Posterior vena cava (tissue), 2 donors: ENCODE data around the gene RGSL1. TPM values are rescaled to one million over a fixed set of nuclear protein-coding genes. Genes with fewer than 3 reads are reported as not detected.

Source experiments
- DNase-seq: peaks from one replicate; pipeline ENCODE4 v3.0.0-alpha.2; 2020; ENCODE audit warnings: low spot score
- intact Hi-C, 2 donors: fragments of 100-400 bp; cut with DNase I; formaldehyde crosslinking; loops; one replicate each; pipeline versions ENCODE4 v1.14.1 to v1.14.2; 2022 to 2023
- long read RNA-seq, 2 donors: library from polyadenylated mRNA; unstranded; transcript quantifications; one replicate each; pipeline ENCODE4 v2.0.0, GENCODE V29; 2020 to 2021
- total RNA-seq, 2 donors: library from RNA; stranded (reverse); fragmentation: NEBNext Ultra II Directional; extraction: Animal tissue kit (Norgen Biotek cat#: 25700); gene quantifications; one replicate each; pipeline ENCODE4 v1.2.1, GENCODE V29; 2021
- donor health status: DM: yes; HTN: yes; CAD: no.
- donor health status: DM: yes; HTN: yes; CAD: no.

RGSL1 gene
- total RNA-seq, result not detected
- long read RNA-seq, donor 1, result 0 reads
- long read RNA-seq, donor 2, result 0 reads

DNA sequence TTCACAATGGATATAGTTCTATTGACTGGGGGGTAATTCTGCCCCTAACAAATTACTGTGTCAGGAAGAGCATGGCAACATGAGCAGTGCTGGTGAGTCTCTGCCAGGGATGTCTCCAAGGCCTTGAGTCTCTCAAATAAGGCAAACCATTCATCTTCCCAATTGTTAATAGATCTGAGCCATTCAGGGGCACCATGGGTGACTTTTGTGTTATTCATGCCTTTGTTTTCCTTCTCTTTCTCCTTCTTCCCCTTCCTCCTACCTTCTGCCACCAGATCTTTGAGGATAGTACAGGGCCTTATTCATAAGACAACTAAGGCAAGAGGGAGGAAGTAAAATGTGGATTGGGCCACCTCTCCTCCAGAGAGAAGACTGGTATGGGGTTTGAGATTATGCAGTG, at the start of gene RGSL1:
Gene RGSL1, plus strand, starts transcription at position 60 of the 400 bp plus-strand sequence. Its CDS starts 20 bp downstream, at position 80.
- DNase-seq, result no peak

GRCh38 chr1:182400567-182400966, 49.4 kb upstream of the RGSL1 start, which contains the start of gene TEDDM1:
TEDDM1 (minus strand) TSS chr1:182400667; CDS start chr1:182400485, 182 bp downstream.
- intact Hi-C loops, result no loop called here

More for the DNA sequence above, at the start of gene RGSL1:
- intact Hi-C loops, result no loop called here

DNA sequence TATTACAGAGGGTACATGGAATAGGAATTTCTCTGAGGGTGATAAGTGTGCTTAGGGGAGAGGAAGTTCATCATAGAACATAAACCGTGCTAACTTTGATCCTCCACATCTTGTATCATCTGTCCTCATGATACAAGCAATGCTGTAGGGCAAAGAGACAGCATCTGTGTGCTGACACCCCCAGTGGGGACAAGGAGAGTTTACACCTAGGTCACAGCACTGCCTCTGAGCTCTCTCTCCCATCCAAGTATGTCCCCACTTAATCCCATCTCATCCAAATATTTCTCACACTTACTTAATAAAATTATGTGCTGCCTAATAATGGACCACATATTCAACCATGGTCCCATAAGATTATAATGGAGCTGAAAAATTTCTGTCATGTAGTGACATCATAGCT, 45.2 kb upstream of the RGSL1 start:
- no peak for DNase-seq
- intact Hi-C loops, result no loop called here

More at GRCh38 chr1:182400567-182400966, 49.4 kb upstream of the RGSL1 start, which contains the start of gene TEDDM1:
- DNase-seq, result no peak

- no peak for DNase-seq
- intact Hi-C loops, result no loop called here
Observed at GRCh38 chr1:182405578-182405977, 44.4 kb upstream of the RGSL1 start.

DNA sequence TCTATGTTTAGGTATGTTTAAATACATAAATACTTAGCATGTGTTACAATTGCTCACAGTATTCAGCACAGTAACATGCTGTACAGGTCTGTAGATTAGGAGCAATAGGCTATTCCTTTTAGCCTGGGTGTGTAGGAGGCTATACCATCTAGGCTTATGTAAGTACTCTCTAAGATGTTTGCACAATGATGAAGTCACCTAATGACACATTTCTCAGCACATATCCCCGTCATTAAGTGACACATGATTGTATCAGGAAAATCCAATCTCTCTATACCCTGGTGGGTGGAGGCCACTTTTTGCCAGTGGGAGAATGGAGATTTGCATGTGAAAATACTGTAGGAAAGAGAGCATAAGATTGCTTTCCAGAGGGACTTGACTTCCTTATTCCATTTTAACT, 43.9 kb upstream of the RGSL1 start:
- DNase-seq, result no peak
- intact Hi-C loops, result no loop called here

DNA sequence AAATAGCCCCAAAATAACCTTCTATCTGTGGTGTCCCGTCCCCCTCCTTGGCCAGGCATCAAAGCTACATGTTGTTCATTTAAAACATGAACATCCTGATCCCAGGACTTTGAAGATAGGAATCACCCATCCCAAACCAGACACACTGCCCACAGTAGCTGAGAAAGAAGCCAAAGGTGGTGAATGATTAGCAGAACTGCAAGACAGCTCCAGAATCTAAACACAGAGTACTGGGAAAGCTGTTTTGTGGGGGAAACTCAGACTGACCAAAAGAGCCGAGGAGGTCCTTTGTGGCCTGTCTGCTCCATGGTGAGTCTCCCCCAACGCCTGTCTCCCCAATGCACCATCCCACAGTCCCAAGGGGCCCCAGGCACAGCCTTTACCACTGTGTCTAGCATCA, 42.2 kb upstream of the RGSL1 start:
- no peak for DNase-seq
- intact Hi-C loops, result no loop called here

DNA sequence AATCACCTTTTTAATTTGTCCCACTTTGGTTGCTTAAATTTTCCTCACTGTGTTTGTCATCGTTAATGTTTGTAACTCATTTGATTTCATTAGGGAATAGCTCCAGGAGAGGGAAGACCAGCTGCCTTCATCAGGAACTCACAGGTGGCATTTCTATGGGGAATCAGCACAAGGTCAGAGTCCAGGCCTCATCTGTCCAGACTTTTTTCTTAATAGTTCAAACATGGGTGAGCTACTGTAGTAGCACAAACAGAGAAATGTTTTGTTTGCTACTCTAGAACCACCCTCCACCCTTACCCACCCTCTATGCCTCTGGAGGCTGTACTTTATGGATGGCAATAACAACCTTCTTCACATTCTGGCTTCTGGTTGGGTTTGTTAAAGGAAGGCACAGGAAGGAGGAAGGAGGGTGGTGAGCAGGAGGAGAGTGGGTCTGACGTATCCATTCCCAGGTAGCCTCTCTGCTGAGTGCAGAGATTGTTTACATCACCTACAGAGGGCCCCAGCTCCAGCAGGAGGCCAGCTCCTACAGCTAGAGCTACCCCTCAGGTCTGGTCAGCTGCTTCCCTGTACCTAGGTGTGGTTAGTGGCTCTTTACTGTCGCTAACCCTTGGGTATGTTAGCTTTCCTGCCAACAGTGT, 41.4 kb upstream of the RGSL1 start:
- no peak for DNase-seq
- intact Hi-C loops, result no loop called here

DNA sequence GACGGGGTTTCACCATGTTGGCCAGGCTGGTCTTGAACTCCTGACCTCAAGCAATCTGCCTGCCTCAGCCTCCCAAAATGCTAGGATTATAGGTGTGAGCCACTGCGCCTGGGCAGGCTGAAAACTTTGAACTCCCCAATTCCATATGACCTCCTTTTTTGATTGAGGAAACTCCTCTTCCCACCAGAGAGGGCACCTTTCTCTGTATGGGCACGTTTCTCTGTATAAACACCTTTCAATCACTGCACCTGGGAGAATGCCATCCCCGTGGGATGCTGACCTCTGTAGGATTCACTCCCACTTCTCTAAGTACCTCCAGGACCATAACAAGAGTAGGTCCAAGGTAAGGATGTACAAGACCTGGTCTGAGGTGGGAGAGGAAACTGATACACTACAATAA, 39.8 kb upstream of the RGSL1 start:
- intact Hi-C loops, result no loop called here
- DNase-seq, result no peak

- intact Hi-C loops, result no loop called here
- DNase-seq, result no peak
Observed at GRCh38 chr1:182410620-182411273, 39.2 kb upstream of the RGSL1 start.

DNA sequence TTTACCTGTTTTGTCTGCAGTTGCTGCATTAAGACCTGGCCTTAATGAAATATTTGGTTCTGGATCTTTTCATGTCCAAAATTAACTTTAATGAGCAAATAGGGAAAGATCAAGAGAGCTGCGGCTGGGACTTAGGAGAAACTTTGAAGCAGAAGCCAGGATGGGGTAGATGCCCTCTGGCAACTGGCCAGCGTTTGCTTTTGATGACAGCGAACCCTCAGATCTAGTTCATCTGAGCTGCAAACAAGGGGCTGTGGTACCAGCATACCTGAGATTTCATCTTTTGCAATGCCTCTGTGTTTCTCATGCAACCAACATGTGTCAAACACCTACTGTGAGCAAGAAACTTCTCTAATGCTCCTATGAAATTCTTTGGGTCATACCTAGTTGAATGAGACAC, 36.5 kb upstream of the RGSL1 start:
- intact Hi-C loops, result no loop called here
- DNase-seq, result no peak

DNA sequence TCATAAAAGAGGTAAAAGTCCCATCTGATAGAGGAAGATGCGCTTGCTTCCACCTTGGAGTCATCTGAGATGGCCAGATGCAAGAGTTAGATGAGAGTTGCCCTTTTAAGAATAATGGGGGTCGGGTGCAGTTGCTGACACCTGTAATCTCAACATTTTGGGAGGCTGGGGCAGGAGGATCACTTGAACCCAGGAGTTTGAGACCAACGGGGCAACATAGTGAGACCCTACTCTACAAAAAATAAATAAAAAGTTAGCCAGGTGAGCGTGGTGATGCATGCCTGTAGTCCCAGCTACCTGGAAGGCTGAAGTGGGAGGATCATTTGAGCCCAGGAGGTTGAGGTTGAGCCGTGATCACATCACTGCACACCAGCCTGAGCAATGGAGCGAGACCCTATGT, 36.0 kb upstream of the RGSL1 start:
- intact Hi-C loops, result no loop called here
- no peak for DNase-seq

DNA sequence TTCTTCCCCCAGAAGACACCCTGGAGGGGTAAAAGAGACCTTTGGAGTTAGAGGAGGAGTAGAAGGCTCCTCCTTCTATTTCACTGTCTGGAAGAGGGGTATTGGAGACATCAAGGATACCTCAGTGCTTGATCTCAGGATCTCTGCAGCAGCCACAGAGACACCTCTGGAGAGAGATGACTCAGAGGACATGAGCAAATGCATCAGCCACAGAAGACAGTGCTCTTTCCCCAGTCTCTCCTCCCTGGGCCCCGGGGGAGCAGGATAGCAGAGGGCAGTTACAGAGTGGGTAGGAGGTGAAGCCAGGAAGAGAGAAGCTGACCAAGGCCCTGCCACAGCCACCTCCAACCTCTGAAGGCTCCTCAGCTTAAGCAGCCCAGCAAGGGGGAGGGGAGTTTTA, 34.2 kb upstream of the RGSL1 start:
- intact Hi-C loops, result no loop called here
- no peak for DNase-seq

- intact Hi-C loops, result no loop called here
- no peak for DNase-seq
Observed at GRCh38 chr1:182426442-182427430, 23.2 kb upstream of the RGSL1 start.

DNA sequence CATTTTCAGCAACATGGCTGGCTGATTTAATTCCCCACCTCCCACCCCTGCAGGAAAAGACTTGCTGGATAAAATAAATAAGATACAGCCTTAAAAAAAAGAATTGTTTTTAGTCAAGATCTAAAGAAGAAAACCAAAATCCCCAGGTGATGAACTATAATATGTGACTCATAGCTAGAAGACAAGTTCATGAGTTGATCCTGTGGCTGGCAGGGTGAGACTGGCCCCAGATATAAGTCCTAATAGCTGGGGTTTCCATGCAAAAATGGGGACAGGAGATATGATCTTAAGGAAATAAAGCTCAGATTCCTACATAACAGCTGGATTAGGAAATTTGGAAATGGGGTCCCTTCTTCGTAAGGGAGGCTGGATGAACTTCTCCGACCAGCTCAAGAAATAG, 21.9 kb upstream of the RGSL1 start:
- intact Hi-C loops, result no loop called here
- DNase-seq, result no peak

DNA sequence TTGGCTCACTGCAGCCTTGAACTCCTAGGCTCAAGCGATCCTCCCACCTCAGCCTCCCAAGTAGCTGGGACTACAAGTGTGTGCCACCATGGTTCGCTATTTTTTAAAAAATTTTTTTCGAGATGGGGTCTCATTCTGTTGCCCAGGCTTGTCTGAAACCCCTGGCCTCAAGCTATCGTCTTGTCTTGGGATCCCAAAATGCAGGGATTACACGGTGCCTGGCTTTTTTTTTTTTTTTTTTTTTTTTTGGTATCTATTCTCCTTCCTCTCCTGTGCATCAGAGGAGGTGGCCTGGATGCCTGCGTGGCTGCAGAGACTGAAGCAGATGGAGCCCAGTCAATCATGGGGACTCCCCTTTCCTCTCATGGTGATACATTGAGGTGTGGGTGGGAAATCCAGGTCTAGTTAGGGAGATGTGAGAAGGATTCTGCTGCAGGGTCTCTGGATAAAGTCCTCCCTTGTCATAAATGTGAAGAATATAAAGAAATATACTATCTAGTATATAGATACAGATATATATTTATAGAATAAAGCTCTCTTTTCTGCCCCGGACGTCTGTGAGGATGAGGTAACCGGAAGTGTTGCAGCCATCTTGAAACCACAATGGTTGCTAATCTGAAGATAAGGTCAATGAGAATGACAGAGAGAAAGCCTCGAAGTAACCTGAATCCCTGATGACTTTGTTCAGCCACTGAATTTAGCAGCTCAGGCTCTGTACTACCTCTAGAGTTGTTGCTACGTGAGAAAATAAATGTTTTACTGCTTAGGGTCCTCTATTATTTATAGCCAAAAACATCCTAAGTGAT, 19.5 kb upstream of the RGSL1 start:
- no peak for DNase-seq
- intact Hi-C loops, result no loop called here

- DNase-seq, result no peak
- intact Hi-C loops, result no loop called here
Observed at GRCh38 chr1:182431278-182431677, 18.7 kb upstream of the RGSL1 start.

GRCh38 chr1:182433580-182433979, 16.4 kb upstream of the RGSL1 start:
- DNase-seq, result no peak
- intact Hi-C loops, result no loop called here

GRCh38 chr1:182438326-182438725, 11.6 kb upstream of the RGSL1 start:
- DNase-seq, result no peak
- intact Hi-C loops, result no loop called here

- DNase-seq, result no peak
- intact Hi-C loops, result no loop called here
Observed at GRCh38 chr1:182441719-182442118, 8.2 kb upstream of the RGSL1 start.
